Lung (tissue), 12 donors: ENCODE data around the gene SMC1A. TPM values are rescaled to one million over a fixed set of nuclear protein-coding genes. Genes with fewer than 3 reads are reported as not detected.

ENCODE experiments used
- ATAC-seq: fragments of 200-7000 bp; cut with Tn5 transposase; one replicate; pipeline ENCODE4 v1.9.1; 2020; ENCODE audit warnings: moderate number of reproducible peaks; ENCODE audit not compliant: insufficient read depth, low FRiP score
- DNase-seq, 3 donors: peaks; one replicate each; pipeline ENCODE4 v3.0.0-alpha.2; 2013 to 2017
- H3K27ac ChIP-seq, 2 donors: one replicate each; pipeline ENCODE4 v1.5.1; 2013; ENCODE audit warnings: mild to moderate bottlenecking in 2 of 2, moderate library complexity in 2 of 2, control low read depth in 1 of 2, inconsistent platforms in 1 of 2, low read depth in 1 of 2, low read length in 1 of 2
- H3K27me3 ChIP-seq, 3 donors: one replicate each; pipeline ENCODE4 v1.5.1; 2013; ENCODE audit warnings: low read length in 2 of 3; ENCODE audit not compliant: control insufficient read depth in 3 of 3, insufficient read depth in 3 of 3
- H3K36me3 ChIP-seq, 4 donors: one replicate each; pipeline ENCODE4 v1.5.1; 2013; ENCODE audit warnings: low read length in 4 of 4, mild to moderate bottlenecking in 1 of 4, moderate library complexity in 1 of 4; ENCODE audit not compliant: control insufficient read depth in 4 of 4, insufficient read depth in 4 of 4
- H3K4me1 ChIP-seq, 5 donors: one replicate each; pipeline ENCODE4 v1.5.1; 2013; ENCODE audit warnings: low read length in 5 of 5, mild to moderate bottlenecking in 2 of 5, moderate library complexity in 1 of 5; ENCODE audit not compliant: control insufficient read depth in 5 of 5, insufficient read depth in 5 of 5
- H3K4me3 ChIP-seq: one replicate; pipeline ENCODE4 v1.5.1; 2013; ENCODE audit warnings: mild to moderate bottlenecking, control low read depth, moderate library complexity
- H3K9ac ChIP-seq, 2 donors: one replicate each; pipeline ENCODE4 v1.5.1; 2013; ENCODE audit warnings: low read length in 2 of 2, control low read depth in 1 of 2; ENCODE audit not compliant: insufficient read depth in 1 of 2
- H3K9me3 ChIP-seq, 4 donors: one replicate each; pipeline ENCODE4 v1.5.1; 2013; ENCODE audit warnings: low read length in 3 of 4, mild to moderate bottlenecking in 1 of 4, moderate library complexity in 1 of 4; ENCODE audit not compliant: control insufficient read depth in 4 of 4, insufficient read depth in 3 of 4
- CTCF ChIP-seq: IDR thresholded peaks from 2 replicates; pipeline ENCODE4 v1.5.1; 2012; ENCODE audit warnings: mild to moderate bottlenecking; ENCODE audit errors: control extremely low read depth, extremely low read depth
- WGBS, 2 donors: extraction: QIAGEN DNeasy Blood & Tissue Kit; methylation state at CpG; one replicate each; pipeline ENCODE4 v1.1.7; 2013; 5-methylcytosine and 5-hydroxymethylcytosine counted together
- polyA plus RNA-seq, 2 donors: library from polyadenylated mRNA; stranded (reverse); fragments of 200-250 nt; gene quantifications; one replicate each; pipeline ENCODE4 v1.2.1, GENCODE V29; 2013
- total RNA-seq, 2 donors: library from RNA; depleted of rRNA in 1 of 2; stranded (reverse); fragments of >200 nt in 1 of 2; gene quantifications; one replicate each; pipeline ENCODE4 v1.2.1, GENCODE V29; 2014 to 2021
- donor health status: control.
- donor health status: control.
- donor health status: Bipolar disorder and iron deficiency.
- donor health status: healthy.
- donor health status: DM: yes; HTN: yes; CAD: no.

Gene SMC1A
- total and polyA plus RNA-seq, 4 donors = 11.2 to 56.2 (median 22.4) TPM

- peaks cover 0 to 6% (median 2%) of the 10 kb centered on the region in 3 donors for H3K27me3 ChIP-seq
- H3K9ac ChIP-seq = no peak overlapping the region
- H3K36me3 ChIP-seq = no peaks in the 10 kb centered on the region
- no peak for ATAC-seq
- no peaks in the 10 kb centered on the region for H3K4me1 ChIP-seq
- H3K27ac ChIP-seq = no peak overlapping the region
- no peak overlapping the region for H3K4me3 ChIP-seq
- 46 to 53% methylated on average over 2 of the region's 2 CpGs for WGBS, 2 donors
- no peak for TF ChIP-seq CTCF
- DNase-seq = no peak
- H3K9me3 ChIP-seq = peaks cover 0 to 5% (median 0%) of the 10 kb centered on the region in 4 donors
Observed at GRCh38 chrX:53347948-53348347, 74.5 kb downstream of the SMC1A start.

- Histone ChIP-seq H3K36me3 (no peaks in the 10 kb centered on the region), H3K9me3 (peaks cover 0 to 5% (median 0%) of the 10 kb centered on the region in 4 donors), H3K4me1 (no peaks in the 10 kb centered on the region), H3K27ac (no peak overlapping the region), H3K27me3 (peaks cover 0 to 12% (median 9%) of the 10 kb centered on the region in 3 donors), H3K4me3 (no peak overlapping the region), H3K9ac (no peak overlapping the region)
- 78 to 79% methylated on average over 10 to 12 of the region's 12 CpGs for WGBS, 2 donors
- ATAC-seq = no peak
- TF ChIP-seq CTCF = no peak
- DNase-seq = no peak
Observed at GRCh38 chrX:53340852-53341645, 81.4 kb downstream of the SMC1A start.

GRCh38 chrX:53337101-53337500 is 85.4 kb downstream of the SMC1A start:
- no peak for ATAC-seq

More at GRCh38 chrX:53337101-53337500, 85.4 kb downstream of the SMC1A start:
- WGBS, 2 donors = 81 to 84% methylated on average over 10 of the region's 10 CpGs
- H3K9ac ChIP-seq = no peak overlapping the region
- H3K27me3 ChIP-seq = peaks cover 5 to 19% (median 12%) of the 10 kb centered on the region in 3 donors
- H3K36me3 ChIP-seq = no peaks in the 10 kb centered on the region
- no peak for DNase-seq
- H3K27ac ChIP-seq = no peak overlapping the region
- H3K4me3 ChIP-seq = no peak overlapping the region
- no peaks in the 10 kb centered on the region for H3K9me3 ChIP-seq
- no peaks in the 10 kb centered on the region for H3K4me1 ChIP-seq
- no peak for TF ChIP-seq CTCF
